ENCODE results near the gene SHF.

DNA sequence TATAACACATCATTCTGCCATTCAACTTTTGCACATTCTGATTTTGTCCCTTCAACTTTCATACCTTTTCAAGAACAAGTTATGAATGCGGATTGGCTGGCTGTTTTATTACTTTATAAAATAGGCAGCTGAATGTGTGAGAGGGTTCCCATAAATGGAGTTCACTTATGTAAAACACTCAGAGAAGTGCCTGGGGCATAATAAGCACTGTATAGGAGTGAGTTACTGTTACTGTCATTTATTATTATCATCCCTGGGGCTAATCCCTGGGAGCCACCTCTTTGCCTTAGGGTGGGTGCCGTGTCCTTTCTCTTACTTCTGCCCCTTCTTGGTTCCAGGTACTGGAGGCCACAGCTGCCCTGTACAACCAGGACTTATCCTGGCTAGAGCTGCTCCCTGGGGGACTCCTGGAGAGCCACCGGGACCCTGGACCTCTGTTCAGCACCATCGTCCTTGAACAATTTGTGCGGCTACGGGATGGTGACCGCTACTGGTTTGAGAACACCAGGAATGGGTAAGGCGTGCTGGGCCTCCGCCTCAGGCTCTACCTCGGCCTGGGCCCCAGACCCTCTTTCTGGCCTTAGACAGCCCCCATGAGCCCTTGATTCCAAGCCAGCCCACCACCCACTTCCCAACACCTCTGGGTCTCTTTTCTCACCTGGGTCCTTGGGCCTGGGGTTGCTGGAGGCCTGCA is 47.1 kb downstream of the SHF start:
- TF ChIP-seq CTCF (IDR thresholded peaks at IDR 0.05; ENCODE audit: low read depth, low read length, poor library complexity, severe bottlenecking) = no peak
- TF ChIP-seq EZH2phosphoT487 (IDR thresholded peaks at IDR 0.05; ENCODE audit: borderline replicate concordance, low read length) = no peak
